HG03064 (cell line): ENCODE data around the gene MAPK13.
"Not testable (repeated sequence)": the region's sequence is repeated elsewhere in the genome, so short reads cannot be mapped to it uniquely, and the experiment has no call there.

Experiments
- ATAC-seq: cut with Tn5 transposase; IDR thresholded peaks from one replicate; pipeline ENCODE4 v1.9.1; 2021; ENCODE audit warnings: low read depth; ENCODE audit not compliant: unreplicated experiment

The MAPK13 gene

GRCh38 chr6:36129941-36130666 lies at the start of gene MAPK13:
MAPK13 (plus strand) TSS chr6:36130513; CDS start chr6:36130583, 70 bp downstream.
- no peak for ATAC-seq

GRCh38 chr6:36082318-36082717 lies 48.0 kb upstream of the MAPK13 start:
- ATAC-seq, result no peak

GRCh38 chr6:36083446-36083845 lies 46.9 kb upstream of the MAPK13 start:
- no peak for ATAC-seq

DNA sequence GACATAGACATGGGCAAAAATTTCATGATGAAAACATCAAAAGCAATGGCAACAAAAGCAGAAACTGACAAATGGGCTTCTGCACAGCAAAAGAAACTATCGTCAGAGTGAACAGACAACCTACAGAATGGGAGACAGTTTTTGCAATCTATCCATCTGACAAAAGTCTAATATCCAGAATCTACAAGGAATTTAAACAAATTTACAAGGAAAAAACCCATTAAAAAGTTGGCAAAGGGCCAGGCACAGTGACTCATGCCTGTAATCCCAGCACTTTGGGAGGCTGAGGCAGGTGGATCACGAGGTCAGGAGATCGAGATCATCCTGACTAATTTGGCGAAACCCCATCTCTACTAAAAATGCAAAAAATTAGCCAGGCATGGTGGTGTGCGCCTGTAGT lies 42.1 kb upstream of the MAPK13 start:
- ATAC-seq, result not testable (repeated sequence)

- ATAC-seq, result no peak
These were observed 41.3 kb upstream of the MAPK13 start for GRCh38 chr6:36089048-36089447.

DNA sequence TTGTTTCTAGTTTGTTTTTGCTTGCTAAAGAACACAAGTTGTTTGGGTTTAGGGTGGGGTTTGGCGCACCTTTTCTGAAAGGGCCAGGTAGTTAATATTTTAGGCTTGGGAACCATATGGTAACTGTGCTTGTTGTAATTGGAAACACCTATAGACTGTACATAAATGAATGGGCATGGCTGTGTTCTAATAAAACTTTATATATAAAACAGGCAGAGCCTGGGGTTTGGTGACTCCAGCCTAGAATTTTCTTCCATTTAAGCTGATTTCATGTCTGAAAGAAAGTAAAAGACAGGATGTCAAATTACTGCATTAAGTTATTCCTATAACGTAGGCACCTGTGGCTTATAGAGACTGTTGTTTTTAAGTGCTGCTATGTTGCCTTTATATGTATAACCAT lies 36.1 kb upstream of the MAPK13 start:
- ATAC-seq, result no peak

GRCh38 chr6:36094753-36095496 lies 35.4 kb upstream of the MAPK13 start:
- no peak for ATAC-seq

- ATAC-seq, result no peak
These were observed 34.6 kb upstream of the MAPK13 start for GRCh38 chr6:36095497-36096391.

GRCh38 chr6:36098253-36098919 lies 31.9 kb upstream of the MAPK13 start:
- no peak for ATAC-seq

- no peak for ATAC-seq
These were observed 31.2 kb upstream of the MAPK13 start for GRCh38 chr6:36098920-36099647.

DNA sequence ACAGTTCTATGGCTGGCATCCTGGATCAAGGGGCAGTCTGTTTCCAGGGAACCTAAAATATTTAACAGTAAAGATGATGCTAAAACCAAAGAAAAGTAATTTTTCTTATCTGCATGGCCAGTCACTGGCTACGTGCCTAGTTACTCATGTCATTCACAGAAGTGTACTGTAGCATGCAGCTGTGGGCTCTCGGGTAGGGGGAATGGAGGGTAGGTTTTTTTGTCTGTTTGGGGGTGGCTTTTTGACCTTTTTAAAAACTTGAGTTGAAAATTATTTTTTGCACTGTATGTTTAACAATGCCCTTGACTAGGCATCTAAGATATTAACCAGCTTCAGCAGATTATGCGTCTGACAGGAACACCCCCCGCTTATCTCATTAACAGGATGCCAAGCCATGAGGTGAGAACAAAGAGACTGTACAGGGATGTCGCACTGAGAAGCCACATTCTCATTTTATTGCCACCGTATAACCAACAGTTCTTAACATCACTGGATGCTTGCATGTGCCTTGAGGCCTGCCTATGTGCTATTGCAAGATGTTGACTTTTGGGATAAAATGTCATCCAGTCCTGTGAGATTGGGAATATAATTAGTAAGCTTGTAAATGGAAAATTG lies 30.3 kb upstream of the MAPK13 start:
- no peak for ATAC-seq

- ATAC-seq, result no peak
These were observed 28.6 kb upstream of the MAPK13 start for GRCh38 chr6:36101691-36102090.

DNA sequence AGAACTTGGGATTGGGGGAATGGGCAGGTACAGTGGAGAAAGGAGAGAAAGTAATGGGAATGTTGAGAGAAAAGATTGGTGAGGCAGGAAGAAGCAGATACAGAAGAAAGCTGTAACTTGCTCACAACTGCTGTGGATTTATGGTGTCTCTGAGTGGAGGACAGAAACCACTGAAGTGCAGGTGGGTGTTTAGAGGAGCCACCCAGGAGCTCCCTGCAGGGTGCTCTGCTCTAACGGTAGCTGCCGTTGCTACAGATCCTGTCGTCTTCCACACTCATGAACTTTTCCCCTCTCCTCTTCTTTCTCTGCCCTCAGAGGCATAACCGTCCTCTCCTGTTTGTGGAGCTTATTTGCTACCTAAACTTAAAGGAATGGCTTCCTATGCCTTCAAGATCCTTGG lies 27.5 kb upstream of the MAPK13 start:
- no peak for ATAC-seq

DNA sequence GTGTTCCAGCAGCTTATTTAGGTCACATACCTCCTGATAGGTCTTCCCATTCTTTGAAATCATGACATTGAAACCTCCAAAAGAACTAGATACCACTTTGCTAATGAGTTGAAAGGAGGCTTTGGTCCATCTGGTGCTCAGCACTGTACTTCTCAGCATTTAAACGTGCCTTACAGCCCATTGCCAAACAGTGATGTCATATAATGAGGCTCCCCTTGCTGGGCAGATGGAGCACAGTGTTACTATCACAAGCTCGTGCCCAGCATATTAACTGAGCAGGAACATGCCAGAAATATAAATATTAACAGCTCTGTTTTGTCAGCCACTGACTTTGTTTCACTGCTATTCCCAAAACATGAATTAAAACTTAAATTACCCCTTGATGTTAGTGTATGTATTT lies 25.5 kb upstream of the MAPK13 start:
- ATAC-seq, result no peak

DNA sequence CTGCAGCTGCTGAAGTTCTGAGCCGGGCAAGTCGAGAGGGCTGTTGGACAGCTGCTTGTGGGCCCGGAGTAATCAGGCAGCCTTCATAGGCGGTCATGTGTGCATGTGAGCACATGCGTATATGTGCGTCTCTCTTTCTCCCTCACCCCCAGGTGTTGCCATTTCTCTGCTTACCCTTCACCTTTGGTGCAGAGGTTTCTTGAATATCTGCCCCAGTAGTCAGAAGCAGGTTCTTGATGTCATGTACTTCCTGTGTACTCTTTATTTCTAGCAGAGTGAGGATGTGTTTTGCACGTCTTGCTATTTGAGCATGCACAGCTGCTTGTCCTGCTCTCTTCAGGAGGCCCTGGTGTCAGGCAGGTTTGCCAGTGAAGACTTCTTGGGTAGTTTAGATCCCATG lies 21.2 kb upstream of the MAPK13 start:
- no peak for ATAC-seq

DNA sequence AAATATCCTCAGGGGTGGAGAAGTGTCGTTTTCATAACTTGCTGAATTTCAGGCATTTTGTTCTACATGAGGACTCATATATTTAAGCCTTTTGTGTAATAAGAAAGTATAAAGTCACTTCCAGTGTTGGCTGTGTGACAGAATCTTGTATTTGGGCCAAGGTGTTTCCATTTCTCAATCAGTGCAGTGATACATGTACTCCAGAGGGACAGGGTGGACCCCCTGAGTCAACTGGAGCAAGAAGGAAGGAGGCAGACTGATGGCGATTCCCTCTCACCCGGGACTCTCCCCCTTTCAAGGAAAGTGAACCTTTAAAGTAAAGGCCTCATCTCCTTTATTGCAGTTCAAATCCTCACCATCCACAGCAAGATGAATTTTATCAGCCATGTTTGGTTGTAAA lies 20.3 kb upstream of the MAPK13 start:
- ATAC-seq, result no peak

DNA sequence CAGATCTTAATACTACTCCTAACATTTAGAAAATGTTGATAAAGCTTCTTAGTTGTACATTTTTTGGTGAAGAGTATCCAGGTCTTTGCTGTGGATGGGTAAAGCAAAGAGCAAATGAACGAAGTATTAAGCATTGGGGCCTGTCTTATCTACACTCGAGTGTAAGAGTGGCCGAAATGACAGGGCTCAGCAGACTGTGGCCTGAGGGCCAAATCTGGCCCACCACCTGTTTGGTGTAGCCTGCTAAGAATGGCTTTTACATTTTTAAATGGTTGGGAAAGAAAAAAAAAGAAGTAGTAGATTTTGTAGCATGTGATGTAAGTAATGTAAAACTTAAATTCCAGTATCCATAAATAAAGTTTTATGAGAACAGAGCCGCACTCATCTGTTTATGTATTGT lies 19.4 kb upstream of the MAPK13 start:
- ATAC-seq, result no peak

GRCh38 chr6:36111526-36111925 lies 18.8 kb upstream of the MAPK13 start:
- ATAC-seq, result no peak

GRCh38 chr6:36113049-36113448 lies 17.3 kb upstream of the MAPK13 start:
- no peak for ATAC-seq

DNA sequence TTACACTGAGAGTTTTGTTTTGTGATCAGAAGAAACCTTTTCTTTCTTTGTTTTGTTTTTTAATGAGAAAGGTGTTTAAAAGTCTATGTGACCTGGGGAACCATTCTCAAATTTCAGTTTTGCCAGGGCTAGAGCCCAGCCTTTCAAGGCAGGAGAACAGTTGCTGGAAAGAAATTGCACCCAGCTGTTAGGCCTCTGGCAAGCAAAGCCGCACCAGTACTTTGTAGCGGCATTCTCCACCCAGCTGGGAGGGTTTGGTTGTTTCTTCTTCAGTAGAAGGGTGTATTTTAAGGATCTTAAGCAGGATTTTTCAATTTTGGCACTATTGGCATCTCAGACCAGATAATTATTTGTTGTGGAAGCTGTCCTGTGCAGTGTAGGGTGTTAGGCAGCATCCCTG lies 16.6 kb upstream of the MAPK13 start:
- ATAC-seq, result no peak
